Muscle layer of colon (tissue), 2 donors: ENCODE measurements around the gene TNIP2.
A peak's percentile ranks its signal among the peaks of the same experiment; 100 is the strongest.

ENCODE experiments used
- H3K27ac ChIP-seq: one replicate; pipeline ENCODE4 v1.7.0; 2013; ENCODE audit warnings: low read depth, mild to moderate bottlenecking, low read length, moderate library complexity
- H3K27me3 ChIP-seq, 2 donors: one replicate each; pipeline ENCODE4 v1.7.0; 2013; ENCODE audit warnings: low read length in 2 of 2, mild to moderate bottlenecking in 2 of 2; ENCODE audit not compliant: insufficient read depth in 2 of 2, control insufficient read depth in 1 of 2
- H3K36me3 ChIP-seq: one replicate; pipeline ENCODE4 v1.7.0; 2013; ENCODE audit warnings: mild to moderate bottlenecking, low read length; ENCODE audit not compliant: insufficient read depth
- H3K4me1 ChIP-seq: one replicate; pipeline ENCODE4 v1.7.0; 2013; ENCODE audit warnings: mild to moderate bottlenecking, low read length; ENCODE audit not compliant: insufficient read depth
- H3K4me3 ChIP-seq, 2 donors: one replicate each; pipeline ENCODE4 v1.7.0; 2013; ENCODE audit warnings: low read length in 2 of 2, low read depth in 1 of 2, mild to moderate bottlenecking in 1 of 2, moderate library complexity in 1 of 2
- H3K9ac ChIP-seq: one replicate; pipeline ENCODE4 v1.7.0; 2013; ENCODE audit warnings: low read length
- H3K9me3 ChIP-seq: one replicate; pipeline ENCODE4 v1.7.0; 2013; ENCODE audit warnings: mild to moderate bottlenecking, low read length
- donor health status: abdominal sarcoma.
- donor health status: Adenocarcinoma of cecum.

Gene TNIP2

GRCh38 chr4:2755821-2756690, at the start of gene TNIP2:
TNIP2 (minus strand) TSS chr4:2756336; CDS start chr4:2756289, 47 bp downstream.
- Histone ChIP-seq H3K4me1 (peaks cover 19% of the 10 kb centered on the region), H3K9me3 (no peaks in the 10 kb centered on the region), H3K4me3 (peak within 1 kb of the TSS; percentile 61 to 64), H3K36me3 (no peaks in the 10 kb centered on the region), H3K27me3 (no peaks in the 10 kb centered on the region), H3K9ac (peak within 1 kb of the TSS; percentile 53), H3K27ac (peak within 1 kb of the TSS; percentile 75)

- Histone ChIP-seq H3K36me3 (no peaks in the 10 kb centered on the region), H3K4me3 (no peak overlapping the region), H3K9ac (no peak overlapping the region), H3K27ac (no peak overlapping the region), H3K27me3 (peaks cover 0 to 4% of the 10 kb centered on the region in 2 donors), H3K4me1 (peaks cover 50% of the 10 kb centered on the region), H3K9me3 (no peaks in the 10 kb centered on the region)
These were observed 48.9 kb upstream of the TNIP2 start for GRCh38 chr4:2804973-2805501.

DNA sequence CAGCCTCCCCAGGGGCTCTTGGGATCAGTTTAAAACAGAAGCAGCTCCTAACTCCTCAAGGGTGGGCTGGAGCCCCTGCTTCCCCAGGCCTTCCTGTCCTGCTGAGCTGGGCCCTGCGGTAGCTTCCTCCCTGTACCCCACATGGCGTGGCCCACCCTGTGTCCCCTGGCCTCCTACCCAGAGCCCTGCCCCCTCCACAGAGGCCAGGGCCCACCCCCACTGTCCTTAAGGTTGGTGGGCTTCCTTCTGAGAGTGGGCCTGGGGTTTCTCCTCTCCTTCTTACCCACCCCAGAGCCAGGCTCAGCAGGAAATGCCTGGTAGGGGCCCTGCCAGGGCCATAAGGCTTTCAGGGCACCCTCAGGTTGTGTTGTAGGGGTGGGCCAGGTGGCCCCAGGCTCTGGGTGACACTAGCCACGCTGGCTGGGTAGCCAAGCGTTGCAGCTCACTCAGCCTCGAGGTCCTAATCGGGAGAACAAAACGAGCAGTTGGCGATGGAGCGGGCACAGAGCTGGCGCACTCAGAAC, 48.4 kb upstream of the TNIP2 start:
- no peaks in the 10 kb centered on the region for H3K9me3 ChIP-seq
- no peak overlapping the region for H3K27ac ChIP-seq
- H3K4me1 ChIP-seq: peaks cover 49% of the 10 kb centered on the region
- no peak overlapping the region for H3K9ac ChIP-seq
- no peaks in the 10 kb centered on the region for H3K36me3 ChIP-seq
- H3K27me3 ChIP-seq: peaks cover 0 to 4% of the 10 kb centered on the region in 2 donors
- no peak overlapping the region for H3K4me3 ChIP-seq

DNA sequence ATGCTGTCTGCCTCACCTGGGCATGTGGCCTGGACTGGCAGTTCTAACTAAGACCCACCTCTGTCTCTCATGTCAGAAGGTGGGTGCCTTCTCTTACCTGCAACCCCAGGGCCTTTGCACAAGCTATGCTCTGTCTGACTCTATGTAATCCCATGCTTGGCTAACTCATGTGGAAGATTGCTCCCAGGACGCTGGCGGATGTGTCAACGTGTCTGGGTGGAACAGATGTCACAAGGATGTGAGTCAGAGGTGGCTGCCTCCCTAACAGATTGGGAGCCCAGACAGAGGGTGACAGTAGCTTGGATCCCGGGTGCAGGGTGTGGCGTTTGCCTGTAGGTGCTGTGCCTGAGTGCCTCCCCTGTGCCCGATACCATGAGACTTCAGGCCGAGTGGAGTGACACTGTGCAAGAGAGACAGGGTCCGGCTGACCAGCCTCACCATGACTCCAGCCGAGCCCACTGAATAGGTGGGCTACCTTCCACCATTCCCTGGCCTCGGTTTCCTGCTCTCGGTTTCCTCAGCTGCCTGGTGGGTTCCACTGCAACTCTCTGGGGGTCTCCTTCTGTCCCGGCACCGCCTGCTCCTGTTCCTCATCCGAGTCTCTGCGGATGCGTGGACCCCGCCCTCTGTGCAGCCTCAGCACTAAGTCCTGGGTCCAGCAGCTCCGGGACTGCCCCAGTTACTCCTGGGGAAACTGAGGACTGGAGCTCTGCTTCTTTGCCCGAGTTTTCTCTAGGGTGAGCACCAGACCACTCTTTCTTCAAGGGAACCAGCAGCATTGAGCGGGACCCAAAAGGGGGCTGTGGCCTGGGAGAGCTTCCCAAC, 47.7 kb upstream of the TNIP2 start:
- Histone ChIP-seq H3K4me1 (peaks cover 51% of the 10 kb centered on the region), H3K4me3 (no peak overlapping the region), H3K27me3 (peaks cover 0 to 4% of the 10 kb centered on the region in 2 donors), H3K9me3 (no peaks in the 10 kb centered on the region), H3K27ac (no peak overlapping the region), H3K36me3 (no peaks in the 10 kb centered on the region), H3K9ac (no peak overlapping the region)

DNA sequence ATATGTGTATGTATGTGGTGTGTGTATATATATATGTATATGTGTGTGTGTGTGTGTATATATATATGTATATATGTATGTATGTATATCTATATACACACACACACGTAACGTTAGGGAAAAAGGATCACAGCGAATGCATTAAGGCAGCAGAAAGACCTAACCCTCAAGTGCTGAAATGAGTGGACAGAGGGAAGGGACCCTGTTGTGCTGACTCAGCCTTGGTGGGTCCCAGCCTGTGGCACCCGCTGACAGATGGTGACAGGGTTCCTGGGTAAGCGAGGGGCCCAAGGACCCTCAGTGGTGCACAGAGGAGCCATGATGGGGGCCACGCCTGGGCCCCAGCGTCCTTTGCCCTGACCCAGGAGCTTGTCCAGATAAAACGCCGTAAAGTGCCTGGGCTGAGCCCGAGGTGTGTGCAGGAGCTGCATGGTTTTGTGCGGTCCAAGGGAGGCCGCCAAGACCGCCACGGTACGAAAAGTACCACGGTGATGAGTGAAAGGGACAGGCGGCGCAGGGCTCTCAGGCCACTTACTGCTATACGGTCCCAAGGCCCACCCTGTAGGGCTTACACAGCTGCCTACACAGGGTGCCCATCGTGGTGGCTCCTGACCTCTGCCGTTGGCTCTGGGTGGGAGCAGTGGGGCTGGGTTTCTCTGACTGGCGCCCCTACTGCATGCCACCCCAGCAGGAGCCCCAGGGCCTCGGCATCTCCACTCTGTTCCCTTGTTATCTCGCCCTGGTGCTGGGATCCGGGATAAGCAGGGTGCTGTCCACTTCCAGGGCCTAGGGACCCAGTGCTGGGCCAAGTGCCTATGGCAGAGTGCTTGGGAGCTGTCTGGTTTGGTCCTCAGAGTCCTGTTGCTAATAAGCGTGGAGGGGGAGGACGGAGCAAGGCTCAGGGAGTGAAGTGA, 46.7 kb upstream of the TNIP2 start:
- Histone ChIP-seq H3K9ac (no peak overlapping the region), H3K4me3 (no peak overlapping the region)

DNA sequence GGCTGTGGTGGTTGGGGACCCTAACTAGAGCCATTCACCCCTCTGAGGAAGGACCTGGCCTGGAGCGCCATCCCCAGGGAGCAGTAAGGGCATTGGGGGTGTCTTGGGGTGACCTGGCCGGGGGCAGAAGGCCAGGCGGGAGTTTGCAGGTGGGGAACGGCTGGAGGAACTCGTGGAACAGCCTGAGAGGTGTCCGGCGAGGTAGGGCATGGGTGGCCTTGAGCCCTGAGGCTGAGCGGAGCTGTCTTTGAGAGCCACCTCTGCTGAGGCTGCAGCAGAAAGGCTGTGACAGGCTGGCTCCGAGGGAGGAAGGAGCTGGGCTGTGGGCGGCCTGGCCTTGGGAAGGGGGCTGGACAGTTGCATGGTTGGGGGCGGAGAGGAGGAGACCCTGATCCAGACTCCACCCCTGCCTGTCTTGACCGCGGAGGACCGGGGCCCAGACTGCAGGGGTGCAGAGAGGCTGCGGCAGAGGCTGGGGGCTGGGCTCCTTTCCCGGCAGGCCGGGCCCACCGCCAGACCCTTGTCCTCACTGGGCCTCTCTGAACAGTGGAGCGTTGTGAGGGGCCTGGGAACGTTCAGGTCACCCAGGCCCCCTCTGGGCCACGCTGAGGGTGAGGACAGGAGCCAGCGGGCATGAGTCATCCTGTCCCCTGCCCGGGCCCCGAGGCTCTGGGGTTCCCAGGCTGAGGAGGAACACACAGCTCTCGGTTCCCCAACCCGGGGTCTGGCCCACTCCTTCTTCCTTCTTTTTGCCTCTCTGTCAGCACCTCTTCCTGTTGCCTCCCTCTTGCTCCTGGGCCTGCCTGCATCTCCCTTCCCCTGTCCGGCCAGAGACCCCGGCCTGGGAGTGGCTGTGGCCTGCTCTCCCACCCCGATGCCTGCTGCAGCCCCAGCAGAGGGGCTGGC, 44.8 kb upstream of the TNIP2 start:
- peak overlapping the region; percentile 66 for H3K27ac ChIP-seq
- no peaks in the 10 kb centered on the region for H3K9me3 ChIP-seq
- no peak overlapping the region for H3K9ac ChIP-seq
- H3K4me3 ChIP-seq: peak overlapping the region; percentile 4 to 27
- H3K36me3 ChIP-seq: no peaks in the 10 kb centered on the region
- peaks cover 0 to 4% of the 10 kb centered on the region in 2 donors for H3K27me3 ChIP-seq
- peaks cover 56% of the 10 kb centered on the region for H3K4me1 ChIP-seq

More for the DNA sequence above, 46.7 kb upstream of the TNIP2 start:
- peaks cover 0 to 4% of the 10 kb centered on the region in 2 donors for H3K27me3 ChIP-seq
- H3K9me3 ChIP-seq: no peaks in the 10 kb centered on the region
- peaks cover 55% of the 10 kb centered on the region for H3K4me1 ChIP-seq
- H3K36me3 ChIP-seq: no peaks in the 10 kb centered on the region
- no peak overlapping the region for H3K27ac ChIP-seq

DNA sequence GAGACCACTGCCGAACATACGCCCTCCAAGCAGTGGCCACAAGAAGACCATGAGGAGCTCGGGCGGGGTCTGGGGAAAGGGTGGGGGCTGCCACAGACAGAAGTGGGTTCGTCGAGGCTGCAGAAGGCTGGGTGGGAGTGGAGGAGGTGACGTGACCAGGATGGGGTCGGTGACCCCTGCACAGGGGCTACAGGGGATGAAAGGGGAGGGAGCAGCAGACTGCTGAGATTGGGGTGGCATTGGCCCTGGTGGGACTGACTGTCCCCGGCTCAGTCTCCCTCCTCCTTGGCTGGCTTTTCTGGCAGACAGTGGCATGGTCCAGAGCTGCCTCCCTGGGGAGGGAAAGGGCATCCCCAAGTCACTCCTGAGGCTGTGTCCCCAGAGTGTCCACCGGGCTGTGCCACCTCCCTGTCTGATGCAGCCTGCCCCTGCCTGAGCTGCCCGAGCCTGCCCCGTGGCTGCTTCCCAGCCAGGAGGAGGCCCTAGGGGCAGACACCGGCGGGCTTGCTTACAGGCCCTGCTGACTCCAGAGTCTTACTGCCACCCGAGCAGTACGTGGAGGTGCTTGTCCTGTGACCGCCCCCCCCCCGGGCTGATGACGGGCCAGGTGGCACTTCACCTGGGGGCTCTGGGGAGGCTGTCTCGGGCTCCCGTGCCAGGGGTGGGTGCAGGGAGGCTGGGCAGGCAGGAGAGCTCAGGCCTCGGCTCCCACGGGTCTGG, 44.0 kb upstream of the TNIP2 start:
- Histone ChIP-seq H3K4me3 (peak overlapping the region in 1 of 2 donors; percentile 27), H3K9me3 (no peaks in the 10 kb centered on the region)

GRCh38 chr4:2799224-2799911, 43.2 kb upstream of the TNIP2 start:
- Histone ChIP-seq H3K27ac (no peak overlapping the region), H3K36me3 (no peaks in the 10 kb centered on the region), H3K4me3 (no peak overlapping the region), H3K9me3 (no peaks in the 10 kb centered on the region), H3K9ac (no peak overlapping the region), H3K4me1 (peaks cover 53% of the 10 kb centered on the region), H3K27me3 (peaks cover 0 to 4% of the 10 kb centered on the region in 2 donors)

More for the DNA sequence above, 44.0 kb upstream of the TNIP2 start:
- no peak overlapping the region for H3K9ac ChIP-seq
- H3K27ac ChIP-seq: peak overlapping the region; percentile 66
- H3K36me3 ChIP-seq: no peaks in the 10 kb centered on the region
- H3K4me1 ChIP-seq: peaks cover 50% of the 10 kb centered on the region
- peaks cover 0 to 4% of the 10 kb centered on the region in 2 donors for H3K27me3 ChIP-seq
